HS-5 (cell line): ENCODE data around the gene C1orf105.
"Not testable (repeated sequence)": the region's sequence is repeated elsewhere in the genome, so short reads cannot be mapped to it uniquely, and the experiment has no call there.

Experiments used
- DNase-seq: peaks from one replicate; pipeline ENCODE4 v3.0.0-alpha.2; 2012; ENCODE audit warnings: low read depth

C1orf105 gene, protein sequence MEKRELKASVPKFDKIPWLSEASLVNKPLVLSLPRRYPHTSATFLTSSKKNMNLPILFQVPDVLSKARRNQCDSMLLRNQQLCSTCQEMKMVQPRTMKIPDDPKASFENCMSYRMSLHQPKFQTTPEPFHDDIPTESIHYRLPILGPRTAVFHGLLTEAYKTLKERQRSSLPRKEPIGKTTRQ

DNA sequence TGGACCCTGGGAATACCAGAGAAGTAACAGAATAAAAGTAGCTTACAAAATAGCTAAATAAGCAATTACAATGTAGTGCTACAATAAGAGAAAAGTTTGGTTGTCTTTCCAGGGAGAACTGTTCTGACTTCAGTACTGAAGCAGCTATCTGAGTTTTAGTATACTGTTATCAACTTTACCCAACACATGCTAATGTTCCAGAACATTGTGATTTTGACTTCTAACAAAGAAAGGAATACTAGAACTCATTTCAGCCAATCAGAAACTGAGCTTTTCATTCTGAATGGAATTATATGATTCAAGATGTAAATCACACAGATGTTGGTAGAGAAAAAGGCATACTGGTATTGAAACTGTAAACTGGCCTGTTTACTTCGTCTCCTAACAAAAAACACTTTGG is at the start of gene C1orf105:
TSS of gene C1orf105 (plus strand) at position 301 of the 400 bp plus-strand sequence. CDS start 201 bp downstream, outside the sequence.
- no peak for DNase-seq

DNA sequence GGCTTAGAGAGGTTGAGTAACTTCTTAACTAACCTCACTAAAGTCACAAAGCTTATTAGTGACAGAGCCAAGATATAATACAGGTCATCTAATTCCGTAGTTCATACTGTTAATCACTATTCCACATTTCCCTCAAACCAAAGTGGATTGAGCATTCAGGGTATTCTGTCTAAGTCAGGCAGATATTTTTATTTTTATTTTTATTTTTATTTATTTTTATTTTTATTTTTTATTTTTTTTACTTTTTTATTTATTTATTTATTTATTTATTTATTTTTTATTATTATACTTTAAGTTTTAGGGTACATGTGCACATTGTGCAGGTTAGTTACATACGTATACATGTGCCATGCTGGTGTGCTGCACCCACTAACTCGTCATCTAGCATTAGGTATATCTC is 48.8 kb upstream of the C1orf105 start:
- DNase-seq, result not testable (repeated sequence)

DNA sequence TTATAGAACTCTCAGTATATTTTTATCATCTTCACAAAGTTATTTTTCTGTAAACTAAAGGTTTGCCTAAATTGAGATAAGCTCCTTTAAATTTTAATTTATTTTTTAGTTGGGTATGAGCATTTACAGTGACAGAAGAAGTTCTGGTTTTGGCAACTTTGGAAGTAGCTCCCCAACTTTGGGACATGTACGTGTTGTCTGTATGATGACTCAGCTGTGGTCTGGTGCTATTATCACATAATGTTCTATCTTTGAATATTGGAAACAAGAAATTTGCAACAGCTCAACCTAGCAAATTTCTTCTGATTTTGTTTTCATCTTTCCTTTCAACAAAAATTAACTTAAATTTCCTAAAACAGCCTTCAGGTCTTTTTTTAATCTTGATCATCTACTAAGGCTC is 46.6 kb upstream of the C1orf105 start:
- no peak for DNase-seq

DNA sequence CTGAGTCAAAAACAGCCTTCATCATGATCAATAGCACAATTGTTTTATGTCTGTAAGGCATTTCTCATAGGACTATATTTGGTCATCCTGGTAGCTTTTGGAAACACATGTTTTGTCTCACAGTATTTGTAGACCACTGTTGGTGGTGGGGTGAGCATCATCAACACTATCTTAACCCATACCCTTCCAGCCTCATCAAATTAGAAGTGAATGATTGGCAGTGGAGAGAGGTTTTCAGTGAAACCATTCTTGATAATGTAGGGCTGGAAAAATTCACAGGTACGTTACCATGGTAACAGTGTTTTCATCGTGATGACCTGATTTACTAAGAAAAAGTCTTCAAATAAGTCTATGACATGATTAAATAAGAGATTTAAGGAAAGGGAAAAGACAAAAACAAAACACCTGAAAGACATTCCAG is 45.3 kb upstream of the C1orf105 start:
- no peak for DNase-seq

DNA sequence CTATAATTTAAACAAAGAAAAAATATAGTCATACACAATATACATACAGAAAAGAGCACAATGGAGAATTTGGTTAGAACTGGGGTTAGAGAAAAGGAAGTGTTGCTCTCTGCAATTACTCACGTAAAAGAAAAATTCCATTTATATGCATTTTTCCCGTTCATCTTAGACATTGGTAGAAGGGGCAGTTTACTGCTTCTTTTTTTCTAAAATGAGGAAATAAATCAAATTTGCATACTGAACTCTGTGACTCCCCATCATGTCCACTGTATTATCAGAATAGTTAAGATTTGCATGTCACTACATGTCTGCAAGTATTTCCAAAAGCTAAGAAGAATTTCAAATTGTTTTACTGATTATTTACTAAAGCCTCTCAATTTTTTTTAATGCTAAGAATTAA is 44.1 kb upstream of the C1orf105 start:
- no peak for DNase-seq

DNA sequence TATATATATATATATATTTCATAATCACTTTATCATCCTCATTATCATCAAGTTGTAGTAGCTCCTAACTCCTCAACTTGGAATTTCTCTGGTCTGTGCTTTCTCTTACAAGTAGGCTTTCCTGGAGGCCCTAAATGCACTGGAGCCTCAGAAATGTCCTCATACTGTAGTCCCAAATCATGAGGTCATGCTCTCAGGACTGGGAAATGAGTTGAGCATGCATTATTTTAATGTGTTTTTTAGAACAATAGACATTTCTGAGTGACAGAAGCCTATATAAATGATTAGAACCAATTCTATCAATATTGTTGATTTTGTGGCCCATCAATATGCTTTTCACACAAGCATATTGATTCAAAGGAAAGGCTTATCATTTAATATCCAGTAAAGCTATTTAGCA is 42.9 kb upstream of the C1orf105 start:
- DNase-seq, result no peak

DNA sequence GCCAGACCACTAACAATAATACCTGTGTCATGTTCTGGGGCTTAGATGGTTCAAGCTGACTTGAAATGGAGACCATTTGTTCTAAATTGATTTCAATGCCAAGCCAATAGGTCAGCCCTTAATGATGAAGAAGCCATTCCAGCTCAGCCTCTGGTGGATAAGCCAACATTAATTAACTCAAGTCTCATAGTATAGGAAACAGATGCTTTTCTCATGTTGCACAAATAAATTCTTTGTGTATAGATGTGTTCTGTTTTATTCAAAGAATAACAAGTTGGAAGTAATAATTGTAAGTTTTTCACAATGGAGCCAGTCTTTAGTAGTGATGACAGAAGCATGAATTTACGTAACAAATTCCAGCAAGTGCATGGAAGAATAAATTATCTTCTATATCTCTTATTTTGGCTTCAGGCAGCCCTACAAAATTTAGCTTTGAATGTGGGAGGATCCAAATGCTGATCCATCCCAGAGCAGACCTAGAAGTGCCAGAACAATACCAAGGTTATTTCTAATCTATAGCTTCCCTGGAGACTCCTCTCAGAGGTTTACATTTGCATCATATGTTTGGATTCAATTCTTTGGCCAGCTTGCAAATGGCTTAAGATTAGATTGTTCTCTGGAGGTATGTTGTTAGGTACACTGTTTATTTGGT is 42.2 kb upstream of the C1orf105 start:
- DNase-seq, result no peak

DNA sequence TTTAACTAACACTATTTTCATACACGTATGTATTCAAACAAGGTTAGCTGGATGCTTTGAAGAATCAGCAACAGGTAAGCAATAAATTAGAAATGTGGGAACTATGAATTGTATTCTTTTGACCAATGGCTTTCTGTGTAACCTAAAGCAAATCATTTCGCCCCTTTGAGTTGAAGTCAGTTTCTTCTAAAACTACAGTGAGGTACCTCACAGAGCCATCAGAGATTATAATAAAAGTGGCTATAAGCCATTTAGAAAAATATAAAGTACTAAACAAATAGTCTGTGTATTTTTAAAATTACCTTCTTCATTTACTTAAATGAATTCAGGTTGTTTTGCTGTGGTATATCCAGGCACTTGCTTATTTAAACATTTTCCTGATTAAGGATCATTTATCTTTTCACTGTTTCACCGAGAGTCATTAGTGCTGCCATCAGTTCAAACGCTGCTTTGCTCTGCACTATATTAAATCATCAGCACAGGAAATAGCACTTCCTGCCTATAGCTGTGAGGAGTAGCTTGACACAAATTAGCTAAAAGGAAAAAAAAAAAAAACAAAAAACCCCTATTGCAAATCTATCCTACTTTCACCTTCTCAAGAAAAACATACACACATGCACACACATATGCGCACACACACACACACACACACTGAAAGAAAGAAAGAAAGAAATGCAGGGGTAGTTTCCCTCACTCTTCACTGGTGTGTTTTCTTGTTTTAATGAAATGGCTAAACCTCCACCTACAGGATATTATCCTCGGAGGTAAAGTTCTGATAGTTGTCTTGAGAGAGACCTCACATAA is 39.8 kb upstream of the C1orf105 start:
- no peak for DNase-seq

DNA sequence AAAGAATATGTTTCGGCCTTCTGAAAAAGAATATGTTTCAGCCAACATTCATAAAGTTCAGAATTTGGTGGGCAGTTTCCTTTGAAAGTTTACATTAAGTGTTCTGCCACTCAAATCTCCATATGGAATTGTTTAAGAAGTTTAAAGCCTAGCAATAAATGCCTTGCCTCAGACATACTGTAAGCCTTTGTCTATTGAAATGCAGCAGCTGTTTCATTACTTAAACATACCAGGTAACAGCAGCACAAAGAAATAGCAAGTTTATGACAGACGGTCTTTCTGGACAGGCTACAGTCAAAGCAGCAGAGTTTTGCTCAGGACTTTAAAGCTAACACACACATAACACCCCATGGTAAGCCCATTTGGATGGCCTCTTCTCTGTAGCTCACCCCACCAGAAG is 38.5 kb upstream of the C1orf105 start:
- no peak for DNase-seq

DNA sequence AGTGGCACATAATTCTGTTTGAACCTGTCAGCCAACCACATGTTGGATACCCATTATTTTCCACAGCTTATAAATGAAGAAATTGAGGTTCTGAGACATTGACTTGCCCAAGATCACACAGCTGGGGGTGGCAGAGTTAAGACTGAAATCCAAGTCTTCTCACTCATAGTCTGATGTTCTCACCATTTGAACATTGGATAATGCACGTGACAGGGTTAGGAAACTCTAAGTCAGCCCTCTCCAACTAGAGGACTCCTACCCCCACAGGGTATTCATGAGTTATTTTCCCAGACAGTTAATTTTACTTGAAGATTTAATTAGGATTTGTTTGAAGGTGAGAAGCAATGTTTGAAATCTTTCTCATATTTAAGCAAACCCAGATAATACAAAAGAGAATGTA is 38.1 kb upstream of the C1orf105 start:
- no peak for DNase-seq

DNA sequence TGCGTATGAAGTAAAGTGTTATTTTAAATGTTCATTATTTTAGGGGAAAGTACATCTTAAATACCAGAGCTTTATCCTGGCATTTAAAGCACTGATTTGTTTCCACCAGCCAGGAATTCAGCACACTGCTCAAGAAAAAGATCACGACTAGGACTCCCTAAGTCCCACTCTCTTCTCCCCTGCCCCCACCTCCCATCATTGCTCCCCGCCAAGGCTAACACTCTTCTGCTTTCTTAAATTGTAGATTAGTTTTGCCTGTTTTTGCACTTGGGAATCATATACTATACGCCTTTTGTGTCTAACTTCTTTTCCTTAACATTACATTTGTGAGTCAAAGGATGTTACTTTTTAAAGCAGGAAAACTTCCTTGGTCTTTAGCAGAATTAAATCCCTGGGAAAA is 37.5 kb upstream of the C1orf105 start:
- DNase-seq, result no peak

DNA sequence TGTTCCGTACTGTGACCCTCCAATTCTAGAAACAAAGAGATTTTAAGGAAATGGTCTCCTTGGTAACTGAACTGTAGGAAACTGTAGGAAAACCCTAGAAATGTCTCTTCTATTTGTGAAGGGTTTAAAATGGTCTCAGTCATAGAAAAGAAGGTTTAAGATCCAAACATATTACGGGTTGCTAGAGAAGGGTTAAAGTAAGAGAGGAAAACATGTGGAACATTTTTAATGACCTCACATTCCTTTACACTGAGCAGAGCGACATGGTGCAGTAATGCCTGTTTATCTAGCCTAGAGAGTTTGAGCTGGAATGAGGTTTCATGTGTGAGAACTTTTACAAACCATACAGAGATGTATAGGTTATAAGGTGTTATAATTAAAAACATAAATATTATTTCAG is 36.9 kb upstream of the C1orf105 start:
- DNase-seq, result no peak

DNA sequence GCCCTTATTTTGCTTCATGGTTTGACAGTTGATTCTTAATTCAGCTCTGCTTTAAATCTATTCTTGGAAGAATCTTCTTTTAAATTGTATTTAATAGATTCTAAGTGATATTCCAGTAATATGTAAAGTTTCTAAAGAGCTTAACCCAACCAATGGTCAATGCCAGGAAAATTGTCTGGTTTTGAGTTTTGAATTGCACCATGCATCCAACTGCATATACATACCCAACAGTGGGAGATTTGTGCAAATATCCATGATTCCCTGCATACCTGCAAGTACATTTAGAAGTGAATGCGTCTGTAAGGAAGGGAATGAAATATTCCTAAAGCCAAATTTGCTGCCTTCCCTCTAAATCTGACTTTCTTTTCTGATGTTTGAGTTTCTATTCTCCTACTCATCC is 35.8 kb upstream of the C1orf105 start:
- DNase-seq, result no peak

DNA sequence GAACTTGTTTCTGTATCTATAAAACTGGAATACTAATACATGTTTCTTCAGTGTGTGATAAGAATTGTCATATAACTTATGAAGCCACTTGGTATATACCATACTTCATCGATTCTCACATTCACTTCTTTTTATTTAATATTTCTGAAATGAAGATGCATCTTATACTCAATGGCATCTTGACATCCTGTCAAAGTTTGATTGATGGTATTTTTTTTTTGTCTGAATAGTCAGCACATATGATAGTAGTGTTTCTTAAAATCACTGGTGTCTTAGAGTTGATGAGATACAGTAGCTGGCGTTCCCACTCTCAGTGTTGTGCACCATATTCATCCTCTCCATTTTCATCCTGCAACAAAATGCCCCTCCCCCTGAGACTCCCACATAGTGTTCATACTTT is 34.4 kb upstream of the C1orf105 start:
- DNase-seq, result no peak

DNA sequence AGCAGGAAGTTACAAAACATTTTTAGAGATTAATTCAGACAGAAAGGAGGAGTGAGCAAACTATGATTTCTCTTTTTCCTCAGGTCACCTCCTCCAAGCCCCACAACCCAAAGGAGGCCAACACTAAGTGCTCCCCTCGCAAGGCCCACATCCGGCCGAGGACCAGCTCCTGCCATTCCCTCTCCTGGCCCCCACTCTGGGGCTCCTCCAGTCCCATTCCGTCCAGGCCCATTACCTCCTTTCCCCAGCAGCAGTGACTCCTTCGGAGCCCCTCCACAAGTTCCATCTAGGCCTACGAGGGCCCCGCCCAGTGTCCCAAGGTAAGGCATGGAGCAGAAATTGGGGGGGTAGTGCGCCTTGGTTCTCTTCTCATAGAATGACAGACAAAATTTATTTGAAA is 32.0 kb upstream of the C1orf105 start:
- DNase-seq, result no peak

DNA sequence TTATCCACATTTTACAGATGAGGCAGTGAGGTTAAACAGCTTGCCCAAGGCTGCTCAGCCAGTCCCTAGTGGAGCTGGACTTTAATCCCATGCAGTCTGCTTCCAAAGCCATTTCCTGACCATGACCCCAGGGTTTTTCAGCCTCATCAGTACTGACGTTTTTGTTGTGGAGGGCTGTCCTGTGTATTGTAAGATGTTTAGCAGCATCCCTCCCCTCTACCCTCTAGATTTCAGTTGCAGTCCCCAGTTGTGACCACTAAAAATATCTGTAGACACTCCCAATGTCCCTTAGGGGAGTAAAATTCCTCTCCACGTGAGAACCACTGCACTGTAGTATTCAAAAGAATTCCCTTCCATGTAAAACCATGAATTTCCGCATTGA is 30.2 kb upstream of the C1orf105 start:
- DNase-seq, result no peak

DNA sequence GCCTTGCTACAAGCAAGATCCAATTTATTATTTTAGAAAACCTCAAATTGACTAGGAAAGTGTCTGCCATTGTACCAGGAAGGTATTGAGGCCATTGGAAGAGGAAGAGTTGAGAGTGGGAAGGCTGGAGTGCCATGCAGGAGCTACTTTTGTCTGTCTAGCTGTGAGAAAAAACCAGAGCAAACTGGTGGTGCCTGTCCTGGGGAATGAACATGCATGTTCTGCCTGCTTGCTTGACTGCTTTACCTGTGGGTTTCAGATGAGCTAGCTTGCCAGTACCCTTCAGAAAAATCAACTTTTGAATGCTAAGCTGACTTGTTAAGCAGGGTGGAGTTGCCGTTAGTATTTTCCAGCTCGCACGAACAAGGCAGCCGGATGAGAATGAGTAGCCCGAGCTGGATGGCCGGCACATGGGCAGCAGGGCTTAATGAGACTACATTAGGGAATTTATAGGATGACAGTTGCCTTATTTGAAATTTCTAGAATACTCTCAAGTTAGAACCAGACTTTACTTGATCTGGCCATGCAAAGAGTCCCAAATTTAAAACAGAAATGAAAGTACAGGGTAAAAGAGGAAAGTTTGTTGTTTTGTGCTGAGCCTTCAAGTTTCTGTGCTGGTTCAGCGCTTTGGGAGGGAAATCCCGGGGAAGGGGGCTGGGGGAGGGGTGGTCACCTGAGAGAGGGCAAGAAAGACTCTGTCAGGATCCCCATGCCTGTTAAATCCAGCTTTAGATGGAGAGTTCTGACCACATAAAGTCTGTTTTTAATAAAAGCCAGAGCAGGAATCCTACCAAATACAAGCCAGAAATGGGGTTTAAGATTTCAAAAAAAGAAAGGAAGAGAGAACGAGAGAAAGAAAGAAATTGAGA is 29.6 kb upstream of the C1orf105 start:
- no peak for DNase-seq

DNA sequence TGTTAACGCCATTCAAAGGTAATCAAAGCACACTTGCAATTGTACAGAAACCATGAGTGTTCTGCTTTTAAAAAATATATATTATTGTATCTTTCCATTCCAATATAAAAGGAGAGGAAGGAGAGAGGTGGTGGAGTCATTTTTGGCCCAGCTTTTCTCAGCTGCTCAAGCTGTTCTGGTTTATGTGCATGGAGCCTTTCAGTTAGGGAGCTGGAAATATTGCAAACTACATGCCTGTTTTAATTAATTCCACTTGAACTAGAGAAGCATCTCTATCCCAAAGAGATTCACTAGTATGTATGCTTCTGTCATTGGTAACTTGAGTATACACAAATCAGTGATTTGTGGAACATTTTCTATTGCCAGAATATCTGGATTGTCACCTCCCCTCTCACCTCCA is 28.5 kb upstream of the C1orf105 start:
- DNase-seq, result no peak

DNA sequence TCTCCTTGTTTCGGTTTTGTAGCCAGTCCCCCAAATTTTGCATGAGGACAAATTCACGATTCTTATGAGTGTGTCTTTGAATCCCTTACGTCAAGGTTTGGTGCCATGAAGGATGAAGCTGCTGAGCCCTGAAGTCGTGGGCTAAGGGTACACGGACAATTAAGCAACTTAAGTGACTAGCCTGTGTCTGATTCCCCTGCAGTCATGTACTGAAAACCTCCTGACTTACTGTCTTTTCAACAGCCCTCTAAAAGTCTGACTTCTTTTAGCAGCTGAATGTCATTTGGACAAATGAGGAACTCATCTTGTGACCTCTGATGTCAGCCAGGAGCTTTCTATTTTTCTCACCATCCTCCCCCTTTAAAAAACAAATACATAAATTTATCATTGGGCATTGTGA is 27.1 kb upstream of the C1orf105 start:
- DNase-seq, result no peak

DNA sequence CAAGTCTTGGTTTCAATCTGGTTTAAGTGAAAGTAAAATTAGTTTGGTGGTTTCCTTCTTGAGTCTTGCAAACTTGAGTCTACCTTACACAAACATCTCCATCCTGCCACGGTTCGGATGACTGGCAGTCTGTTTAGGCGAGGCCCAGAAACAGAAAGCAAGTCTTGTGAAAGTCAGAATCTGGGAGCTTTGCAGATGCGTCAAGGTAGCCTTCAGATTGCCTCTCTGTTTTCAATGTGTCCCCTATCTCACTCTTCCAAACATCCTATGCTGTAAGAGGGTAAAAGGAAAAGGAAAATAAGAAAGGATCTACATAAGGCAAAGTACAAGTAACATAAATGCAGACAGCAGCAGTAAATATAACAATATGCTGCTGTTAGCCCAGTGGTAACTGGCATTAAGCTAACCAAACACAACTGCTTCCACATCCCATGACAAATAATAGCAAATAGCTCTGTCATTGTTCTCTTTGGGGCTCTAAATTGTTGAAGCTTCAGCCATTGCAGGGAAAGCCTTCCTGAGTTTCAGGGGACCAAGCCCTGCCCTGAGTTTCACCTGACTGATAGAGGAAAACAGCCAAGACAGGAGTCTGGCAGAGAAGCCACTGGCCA is 26.2 kb upstream of the C1orf105 start:
- DNase-seq, result no peak

DNA sequence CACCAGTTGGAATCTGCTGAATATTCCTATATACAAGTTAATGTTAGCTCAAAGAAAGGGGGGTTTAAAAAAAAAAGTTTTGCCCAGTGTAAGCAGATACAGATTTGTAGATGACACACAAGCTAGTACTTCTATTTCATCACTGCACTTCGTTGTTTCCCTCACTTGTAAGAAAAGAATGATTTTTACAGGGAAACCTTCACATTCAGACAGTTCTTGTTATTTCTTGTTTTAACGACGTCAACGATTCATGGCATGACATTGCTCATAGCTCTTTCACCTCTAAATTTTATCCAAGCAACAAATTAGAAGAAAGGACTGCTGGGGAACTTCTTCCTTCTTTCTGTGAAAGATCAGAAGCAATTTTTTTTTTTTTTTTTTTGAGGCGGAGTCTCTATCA is 25.7 kb upstream of the C1orf105 start:
- DNase-seq, result no peak

DNA sequence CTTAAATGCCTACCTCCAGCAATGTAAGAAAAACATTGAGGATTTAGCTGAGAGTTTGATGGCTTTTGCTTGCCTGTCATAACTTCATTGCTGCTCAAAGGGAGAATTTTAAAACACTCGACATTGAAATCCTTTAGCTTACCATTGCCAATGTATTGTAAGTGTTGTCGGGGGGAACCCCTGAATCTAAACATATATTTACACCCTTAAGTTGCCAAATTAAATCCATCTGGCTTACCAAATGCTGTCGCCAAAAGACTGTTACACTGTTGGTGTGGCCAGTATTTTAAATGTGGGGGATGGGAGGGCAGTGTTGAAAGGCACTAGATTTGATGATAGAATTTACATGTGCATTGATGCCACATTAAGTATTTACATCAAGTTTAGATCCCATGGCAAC is 24.9 kb upstream of the C1orf105 start:
- DNase-seq, result no peak
